Measurements from ENCODE around the gene DNAJB13. TPM values are rescaled to one million over a fixed set of nuclear protein-coding genes. Genes with fewer than 3 reads are reported as not detected.

DNAJB13 gene
- polyA plus RNA-seq, 1 donor from 2014 or later, result not detected

DNA sequence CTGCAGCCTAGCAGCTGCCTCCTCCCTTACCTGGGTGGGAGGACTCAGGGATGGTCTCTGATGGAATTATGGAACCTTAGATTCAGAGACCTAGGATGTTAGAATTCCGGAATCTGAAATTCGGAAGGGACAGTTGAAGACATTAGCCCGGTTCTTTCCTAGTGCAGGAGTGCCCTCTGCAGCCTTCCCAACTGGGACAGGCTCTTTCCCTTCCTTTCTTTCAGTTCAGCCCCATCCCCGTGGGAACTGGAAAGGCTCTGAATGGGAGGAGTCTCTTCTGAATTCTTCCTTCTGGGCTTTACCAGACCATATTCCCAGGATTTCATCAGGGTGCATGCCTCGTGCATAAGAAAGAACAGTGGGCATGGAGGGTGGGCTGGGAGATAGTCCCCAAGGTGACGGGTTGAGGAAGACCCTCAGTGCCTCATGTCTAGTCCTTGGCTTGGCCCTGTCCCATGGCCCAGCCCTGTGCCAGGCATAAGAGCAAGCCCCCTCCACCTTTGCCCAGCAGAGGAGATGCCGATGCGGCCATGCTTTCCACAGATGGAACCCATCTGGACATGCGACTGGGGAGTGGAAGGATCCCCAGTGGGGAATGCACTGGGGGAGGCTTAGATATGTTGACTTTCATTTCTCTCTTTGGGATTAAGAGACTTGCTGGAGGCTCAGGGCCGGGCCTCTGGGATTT is 14.4 kb downstream of the DNAJB13 start:
- no peaks in the 10 kb centered on the region for H3K27me3 ChIP-seq (ENCODE audit: insufficient read depth, low read depth, low read length)
- no peaks in the 10 kb centered on the region for H3K9me2 ChIP-seq (ENCODE audit: insufficient read depth, low read length)
- no peak overlapping the region for H3K4me3 ChIP-seq (ENCODE audit: low read length)
- H4K20me1 ChIP-seq (ENCODE audit: insufficient read depth), result no peaks in the 10 kb centered on the region
- no peaks in the 10 kb centered on the region for H3K79me2 ChIP-seq (replicated peaks; ENCODE audit: insufficient read depth, low read length)
- no peak overlapping the region for H3K9ac ChIP-seq (ENCODE audit: low read length)
- H3K36me3 ChIP-seq (ENCODE audit: insufficient read depth, low read length), result no peaks in the 10 kb centered on the region
- no peaks in the 10 kb centered on the region for H3F3A ChIP-seq (ENCODE audit: insufficient read depth, low read length, poor library complexity, severe bottlenecking)
- H2AFZ ChIP-seq (ENCODE audit: low read depth, low read length), result no peak overlapping the region
- no peak overlapping the region for H3K27ac ChIP-seq (ENCODE audit: low read length)
- H3K9me3 ChIP-seq (ENCODE audit: low read length), result no peaks in the 10 kb centered on the region
- TF ChIP-seq EP300 (conservative IDR thresholded peaks at IDR 0.05; ENCODE audit: poor library complexity, severe bottlenecking) (no peak), CTCF (IDR thresholded peaks at IDR 0.05; ENCODE audit: poor library complexity, severe bottlenecking) (no peak), POLR2AphosphoS5 (IDR thresholded peaks at IDR 0.05) (no peak), RAD21 (conservative IDR thresholded peaks at IDR 0.05) (no peak), SMC3 (conservative IDR thresholded peaks at IDR 0.05; ENCODE audit: poor library complexity) (no peak), MXI1 (conservative IDR thresholded peaks at IDR 0.05; ENCODE audit: poor library complexity, severe bottlenecking) (no peak), EZH2 (IDR thresholded peaks at IDR 0.05; ENCODE audit: borderline replicate concordance, insufficient read depth, low read length, poor library complexity, severe bottlenecking) (no peak)
- no peak overlapping the region for H3K4me2 ChIP-seq (ENCODE audit: low read length)

DNA sequence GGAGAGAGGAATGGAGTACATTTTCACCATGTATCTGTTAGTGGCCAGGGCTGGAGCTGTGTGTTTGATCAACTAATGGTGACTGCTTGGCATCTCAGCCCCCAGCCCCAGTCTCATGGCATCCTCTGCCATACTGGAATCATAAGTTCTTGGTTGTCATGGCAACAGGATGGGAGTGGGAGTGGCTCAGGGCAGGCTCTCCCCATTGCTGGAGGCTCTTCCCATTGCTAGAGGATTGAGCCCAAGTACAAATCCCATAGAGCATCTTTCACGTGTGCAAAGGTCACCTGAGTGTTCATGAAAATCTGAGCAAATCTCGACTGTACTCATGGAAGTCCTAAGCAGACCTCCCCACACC is 14.9 kb downstream of the DNAJB13 start:
- TF ChIP-seq POLR2AphosphoS5 (IDR thresholded peaks at IDR 0.05), result no peak
- TF ChIP-seq MXI1 (conservative IDR thresholded peaks at IDR 0.05; ENCODE audit: poor library complexity, severe bottlenecking), result no peak
- no peak for TF ChIP-seq EZH2 (IDR thresholded peaks at IDR 0.05; ENCODE audit: borderline replicate concordance, insufficient read depth, low read length, poor library complexity, severe bottlenecking)
- no peak for TF ChIP-seq REST (IDR thresholded peaks at IDR 0.05; ENCODE audit: borderline replicate concordance)
- TF ChIP-seq TAF1 (IDR thresholded peaks at IDR 0.05; ENCODE audit: low read depth), result no peak
- TF ChIP-seq CTCF (IDR thresholded peaks at IDR 0.05; ENCODE audit: poor library complexity, severe bottlenecking), result no peak
- no peak for TF ChIP-seq EP300 (conservative IDR thresholded peaks at IDR 0.05; ENCODE audit: poor library complexity, severe bottlenecking)
- no peak for TF ChIP-seq SMC3 (conservative IDR thresholded peaks at IDR 0.05; ENCODE audit: poor library complexity)
- TF ChIP-seq RAD21 (conservative IDR thresholded peaks at IDR 0.05), result no peak
- Histone ChIP-seq H3K27me3 (ENCODE audit: insufficient read depth, low read depth, low read length) (no peaks in the 10 kb centered on the region), H3K4me3 (ENCODE audit: low read length) (no peak overlapping the region), H3K4me2 (ENCODE audit: low read length) (no peak overlapping the region), H3K36me3 (ENCODE audit: insufficient read depth, low read length) (no peaks in the 10 kb centered on the region), H4K20me1 (ENCODE audit: insufficient read depth) (no peaks in the 10 kb centered on the region), H3K9me3 (ENCODE audit: low read length) (no peaks in the 10 kb centered on the region), H3K79me2 (replicated peaks; ENCODE audit: insufficient read depth, low read length) (no peaks in the 10 kb centered on the region), H2AFZ (ENCODE audit: low read depth, low read length) (no peak overlapping the region), H3K9me2 (ENCODE audit: insufficient read depth, low read length) (no peaks in the 10 kb centered on the region), H3K27ac (ENCODE audit: low read length) (no peak overlapping the region), H3K9ac (ENCODE audit: low read length) (no peak overlapping the region), H3F3A (ENCODE audit: insufficient read depth, low read length, poor library complexity, severe bottlenecking) (no peaks in the 10 kb centered on the region)
